ENCODE results near the gene GYS1.
"Not testable (repeated sequence)": the region's sequence is repeated elsewhere in the genome, so short reads cannot be mapped to it uniquely, and the experiment has no call there.

GYS1 gene

DNA sequence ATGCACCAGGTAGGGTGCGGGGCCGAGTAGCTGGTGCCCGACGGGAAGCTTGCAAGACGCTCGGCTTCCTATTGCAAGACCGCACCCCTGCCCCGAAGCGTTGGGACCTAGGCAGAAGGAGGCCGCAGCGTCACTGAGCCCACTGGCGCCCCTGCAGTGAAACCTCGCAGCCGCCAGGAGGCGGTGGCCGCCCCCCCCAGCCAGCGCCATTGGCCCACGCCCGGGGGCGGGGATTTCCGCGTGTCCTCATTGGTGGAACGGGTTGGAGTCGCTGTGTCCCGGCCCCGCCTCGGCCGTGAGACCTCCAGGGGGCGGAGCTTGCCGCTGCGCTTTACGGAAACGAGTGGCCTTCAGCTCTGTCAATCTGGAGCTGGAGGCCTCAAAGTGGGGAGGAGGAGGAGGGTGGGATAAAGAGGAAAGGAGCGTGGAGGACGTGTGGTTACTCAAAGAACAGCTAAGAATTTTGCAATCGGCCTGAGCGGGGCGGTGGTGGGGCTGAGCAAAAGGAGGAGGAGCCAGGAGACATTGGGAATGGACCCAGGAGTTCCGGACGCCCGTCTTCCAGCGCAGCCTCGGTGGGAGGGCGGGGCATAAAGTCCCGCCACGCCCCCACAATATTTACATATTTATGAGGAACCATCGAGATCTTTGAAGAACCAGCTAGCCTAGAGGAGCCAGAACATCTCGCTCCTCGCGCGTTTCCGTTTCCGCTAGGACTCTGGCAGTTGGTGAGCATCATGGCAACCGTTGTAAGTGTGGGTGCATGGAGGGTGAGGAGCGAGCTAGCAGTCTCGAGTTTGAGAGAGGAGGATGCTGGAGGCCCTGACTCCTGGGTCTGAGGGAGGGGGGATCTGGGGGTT, at the start of gene GYS1, which contains the start of gene RUVBL2:
Gene GYS1, minus strand, starts transcription at position 135 of the 860 bp plus-strand sequence. CDS start 197 bp downstream, outside the sequence.
Gene RUVBL2, plus strand, starts transcription at position 713 of the 860 bp plus-strand sequence. Its CDS starts 25 bp downstream, at position 738.
- DNase-seq (ENCODE audit: low spot score) = peak; percentile 100

DNA sequence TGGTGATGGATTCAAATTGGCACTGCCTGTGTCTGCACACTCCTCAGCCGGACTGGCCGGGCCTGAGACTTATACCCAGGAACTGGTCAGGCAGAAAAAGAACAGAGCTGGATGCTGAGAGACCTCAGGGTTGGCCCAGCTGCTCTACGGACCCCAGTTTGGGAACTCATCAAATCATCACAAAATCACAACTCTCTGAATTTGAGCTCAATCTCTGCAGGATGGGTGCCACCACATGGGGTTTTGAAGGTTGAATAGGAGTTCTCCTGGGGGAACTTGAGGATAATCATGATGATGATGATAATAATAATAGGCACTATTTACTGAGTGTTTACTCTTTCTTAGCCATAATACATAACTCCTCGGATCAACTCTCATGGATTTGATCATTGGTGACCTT, 49.6 kb upstream of the GYS1 start:
- not testable (repeated sequence) for DNase-seq (ENCODE audit: low spot score)

DNA sequence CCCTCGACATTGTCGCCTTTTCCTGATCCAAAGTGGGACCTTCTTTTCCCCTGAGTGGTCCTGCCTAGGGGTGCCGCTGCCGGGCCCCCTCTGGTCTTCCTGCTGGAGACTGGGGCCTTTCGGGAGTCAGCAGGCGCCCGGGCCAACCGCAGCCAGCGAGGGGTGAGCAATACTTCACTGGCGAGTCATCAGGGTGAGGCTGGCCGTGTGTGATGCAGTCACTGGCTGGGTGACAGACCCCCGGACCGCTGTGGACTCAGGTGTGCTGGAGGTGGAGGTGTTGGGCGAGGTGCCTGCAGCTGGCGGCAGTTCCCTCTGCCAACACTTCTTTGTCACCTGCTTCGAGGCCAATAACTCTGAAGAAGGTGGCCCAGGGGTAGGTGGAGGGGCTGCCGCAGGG, 49.1 kb upstream of the GYS1 start:
- DNase-seq (ENCODE audit: low spot score) = no peak

DNA sequence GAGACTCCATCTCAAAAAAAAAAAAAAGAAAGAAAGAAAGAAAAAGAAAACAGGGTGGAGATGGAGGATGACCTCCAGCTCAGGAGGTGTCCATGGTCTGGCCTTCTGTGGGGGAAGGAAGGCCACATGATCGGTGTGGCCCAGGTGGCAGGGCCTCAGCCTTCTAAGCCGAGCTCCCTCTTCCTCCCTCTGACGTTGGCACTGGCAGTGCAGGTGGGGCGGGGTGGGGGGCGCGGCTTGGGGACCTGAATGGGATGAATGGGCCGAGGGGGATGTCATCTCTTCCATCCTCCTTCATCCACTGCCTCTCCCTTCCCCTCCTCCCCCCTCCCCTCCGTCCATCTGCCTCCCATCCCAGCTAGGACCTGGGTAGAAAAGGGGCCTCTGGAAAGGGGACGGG, 46.6 kb upstream of the GYS1 start:
- not testable (repeated sequence) for DNase-seq (ENCODE audit: low spot score)

DNA sequence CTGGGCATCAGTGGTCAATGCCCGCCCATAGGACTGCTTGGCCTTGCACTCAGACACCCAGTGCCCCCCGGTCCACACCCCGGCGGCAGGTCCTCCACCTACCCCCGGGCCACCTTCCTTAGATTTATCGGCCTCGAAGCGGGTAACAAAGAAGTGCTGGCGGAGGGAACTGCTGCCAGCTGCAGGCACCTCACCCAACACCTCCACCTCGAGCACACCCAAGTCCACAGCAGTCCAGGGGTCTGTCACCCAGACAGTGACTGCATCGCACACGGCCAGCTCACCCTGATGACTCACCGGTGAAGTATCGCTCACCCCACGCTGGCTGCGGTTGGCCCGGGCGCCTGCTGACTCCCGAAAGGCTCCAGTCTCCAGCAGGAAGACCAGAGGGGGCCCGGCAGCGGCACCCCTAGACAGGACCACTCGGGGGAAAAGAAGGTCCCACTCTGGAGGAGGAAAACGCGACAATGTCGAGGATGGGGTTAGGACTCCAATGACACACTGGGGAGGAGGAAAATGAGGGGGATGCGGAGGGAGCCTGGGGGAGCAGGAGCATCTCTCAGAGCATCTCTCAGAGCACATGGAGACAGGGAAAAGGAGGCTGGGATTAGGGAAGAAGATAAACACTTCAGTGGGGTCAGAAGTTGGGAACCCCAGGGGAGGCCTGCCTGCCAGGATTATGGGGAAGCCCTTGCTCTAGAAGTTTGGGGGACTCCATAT, 45.6 kb upstream of the GYS1 start:
- DNase-seq (ENCODE audit: low spot score) = not testable (repeated sequence)

DNA sequence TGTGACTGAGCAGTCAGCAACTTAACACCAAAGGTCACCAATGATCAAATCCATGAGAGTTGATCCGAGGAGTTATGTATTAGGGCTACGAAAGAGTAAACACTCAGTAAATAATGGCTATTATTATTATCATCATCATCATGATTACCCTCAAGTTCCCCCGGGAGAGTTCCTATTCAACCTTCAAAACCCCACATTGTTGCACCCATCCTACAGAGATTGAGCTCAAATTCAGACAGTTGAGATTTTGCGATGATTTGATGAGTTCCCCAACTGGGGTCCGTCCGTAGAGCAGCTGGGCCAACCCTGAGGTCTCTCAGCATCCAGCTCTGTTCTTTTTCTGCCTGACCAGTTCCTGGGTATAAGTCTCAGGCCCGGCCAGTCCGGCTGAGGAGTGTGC, 45.0 kb upstream of the GYS1 start:
- DNase-seq (ENCODE audit: low spot score) = not testable (repeated sequence)

DNA sequence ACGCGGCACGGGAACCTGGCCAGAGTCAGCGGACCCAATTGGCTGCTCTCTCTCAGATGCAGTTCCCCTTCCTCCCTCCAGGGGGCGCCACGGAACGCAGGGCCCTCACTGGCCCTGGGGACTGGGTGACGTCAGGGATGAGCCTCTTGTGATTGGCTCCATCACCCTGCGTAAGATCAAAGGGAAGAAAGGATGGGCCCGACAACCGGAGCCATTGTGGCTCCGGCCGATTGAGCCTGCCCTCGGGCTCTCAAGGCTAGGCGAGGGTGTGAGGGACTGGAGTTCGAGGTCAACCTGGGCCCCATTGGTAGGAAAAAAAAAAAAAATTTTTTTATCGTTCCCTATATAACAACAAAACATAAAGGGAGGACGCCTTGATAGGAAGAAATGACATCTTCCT, 43.7 kb upstream of the GYS1 start, which contains the start of gene CGB1:
Gene CGB1, minus strand, starts transcription at position 81 of the 400 bp plus-strand sequence. CDS start 184 bp downstream, outside the sequence.
- peak; percentile 64 for DNase-seq (ENCODE audit: low spot score)

DNA sequence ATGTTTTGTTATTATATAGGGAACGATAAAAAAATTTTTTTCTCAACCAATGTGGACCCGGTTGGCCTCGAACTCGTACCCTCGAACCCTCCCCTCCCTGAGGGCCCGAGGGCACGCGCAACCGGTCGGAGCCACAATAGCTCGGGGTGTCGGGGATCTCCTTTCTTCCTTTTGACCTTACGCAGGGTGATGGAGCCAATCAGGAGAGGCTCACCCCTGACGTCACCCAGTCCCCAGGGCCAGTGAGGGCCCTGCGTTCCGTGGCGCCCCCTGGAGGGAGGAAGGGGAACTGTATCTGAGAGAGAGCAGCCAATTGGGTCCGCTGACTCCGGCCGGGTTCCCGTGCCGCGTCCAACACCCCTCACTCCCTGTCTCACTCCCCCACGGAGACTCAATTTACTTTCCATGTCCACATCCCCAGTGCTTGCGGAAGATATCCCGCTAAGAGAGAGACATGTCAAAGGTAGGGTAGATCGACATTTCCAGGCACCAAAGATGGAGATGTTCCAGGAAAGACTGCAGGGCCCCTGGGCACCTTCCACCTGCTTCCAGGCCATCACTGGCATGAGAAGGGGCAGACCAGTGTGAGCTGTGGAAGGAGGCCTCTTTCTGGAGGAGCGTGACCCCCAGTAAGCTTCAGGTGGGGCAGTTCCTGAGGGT, 38.7 kb upstream of the GYS1 start, which contains the start of gene CGB2:
Gene CGB2, plus strand, starts transcription at position 249 of the 660 bp plus-strand sequence. Its CDS starts 206 bp downstream, at position 455.
- DNase-seq (ENCODE audit: low spot score) = not testable (repeated sequence)

DNA sequence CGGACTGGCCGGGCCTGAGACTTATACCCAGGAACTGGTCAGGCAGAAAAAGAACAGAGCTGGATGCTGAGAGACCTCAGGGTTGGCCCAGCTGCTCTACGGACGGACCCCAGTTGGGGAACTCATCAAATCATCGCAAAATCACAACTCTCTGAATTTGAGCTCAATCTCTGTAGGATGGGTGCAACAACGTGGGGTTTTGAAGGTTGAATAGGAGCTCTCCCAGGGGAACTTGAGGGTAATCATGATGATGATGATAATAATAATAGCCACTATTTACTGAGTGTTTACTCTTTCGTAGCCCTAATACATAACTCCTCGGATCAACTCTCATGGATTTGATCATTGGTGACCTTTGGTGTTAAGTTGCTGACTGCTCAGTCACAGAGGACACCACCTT, 37.2 kb upstream of the GYS1 start:
- not testable (repeated sequence) for DNase-seq (ENCODE audit: low spot score)

DNA sequence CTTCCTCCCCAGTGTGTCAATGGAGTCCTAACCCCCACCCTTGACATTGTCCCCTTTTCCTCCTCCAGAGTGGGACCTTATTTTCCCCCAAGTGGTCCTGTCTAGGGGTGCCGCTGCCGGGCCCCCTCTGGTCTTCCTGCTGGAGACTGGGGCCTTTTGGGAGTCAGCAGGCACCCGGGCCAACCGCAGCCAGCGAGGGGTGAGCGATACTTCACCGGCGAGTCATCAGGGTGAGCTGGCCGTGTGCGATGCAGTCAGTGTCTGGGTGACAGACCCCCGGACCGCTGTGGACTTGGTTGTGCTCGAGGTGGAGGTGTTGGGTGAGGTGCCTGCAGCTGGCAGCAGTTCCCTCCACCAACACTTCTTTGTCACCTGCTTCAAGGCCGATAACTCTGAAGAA, 36.6 kb upstream of the GYS1 start:
- DNase-seq (ENCODE audit: low spot score) = not testable (repeated sequence)

DNA sequence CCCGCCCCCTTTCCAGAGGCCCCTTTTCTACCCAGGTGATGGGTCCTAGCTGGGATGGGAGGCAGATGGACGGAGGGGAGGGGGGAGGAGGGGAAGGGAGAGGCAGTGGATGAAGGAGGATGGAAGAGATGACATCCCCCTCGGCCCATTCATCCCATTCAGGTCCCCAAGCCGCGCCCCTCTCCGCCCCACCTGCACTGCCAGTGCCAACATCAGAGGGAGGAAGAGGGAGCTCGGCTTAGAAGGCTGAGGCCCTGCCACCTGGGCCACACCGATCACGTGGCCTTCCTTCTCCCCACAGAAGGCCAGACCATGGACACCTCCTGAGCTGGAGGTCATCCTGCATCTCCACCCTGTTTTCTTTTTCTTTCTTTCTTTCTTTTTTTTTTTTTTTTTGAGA, 35.6 kb upstream of the GYS1 start:
- DNase-seq (ENCODE audit: low spot score) = not testable (repeated sequence)

DNA sequence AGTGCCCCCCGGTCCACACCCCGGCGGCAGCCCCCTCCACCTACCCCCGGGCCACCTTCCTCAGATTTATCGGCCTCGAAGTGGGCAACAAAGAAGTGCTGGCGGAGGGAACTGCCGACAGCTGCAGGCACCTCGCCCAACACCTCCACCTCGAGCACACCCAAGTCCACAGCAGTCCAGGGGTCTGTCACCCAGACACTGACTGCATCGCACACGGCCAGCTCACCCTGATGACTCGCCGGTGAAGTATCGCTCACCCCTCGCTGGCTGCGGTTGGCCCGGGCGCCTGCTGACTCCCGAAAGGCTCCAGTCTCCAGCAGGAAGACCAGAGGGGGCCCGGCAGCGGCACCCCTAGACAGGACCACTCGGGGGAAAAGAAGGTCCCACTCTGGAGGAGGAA, 32.5 kb upstream of the GYS1 start:
- DNase-seq (ENCODE audit: low spot score) = not testable (repeated sequence)

DNA sequence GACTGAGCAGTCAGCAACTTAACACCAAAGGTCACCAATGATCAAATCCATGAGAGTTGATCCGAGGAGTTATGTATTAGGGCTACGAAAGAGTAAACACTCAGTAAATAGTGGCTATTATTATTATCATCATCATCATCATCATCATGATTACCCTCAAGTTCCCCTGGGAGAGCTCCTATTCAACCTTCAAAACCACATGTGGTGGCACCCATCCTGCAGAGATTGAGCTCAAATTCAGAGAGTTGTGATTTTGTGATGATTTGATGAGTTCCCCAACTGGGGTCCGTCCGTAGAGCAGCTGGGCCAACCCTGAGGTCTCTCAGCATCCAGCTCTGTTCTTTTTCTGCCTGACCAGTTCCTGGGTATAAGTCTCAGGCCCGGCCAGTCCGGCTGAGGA, 32.0 kb upstream of the GYS1 start:
- not testable (repeated sequence) for DNase-seq (ENCODE audit: low spot score)

DNA sequence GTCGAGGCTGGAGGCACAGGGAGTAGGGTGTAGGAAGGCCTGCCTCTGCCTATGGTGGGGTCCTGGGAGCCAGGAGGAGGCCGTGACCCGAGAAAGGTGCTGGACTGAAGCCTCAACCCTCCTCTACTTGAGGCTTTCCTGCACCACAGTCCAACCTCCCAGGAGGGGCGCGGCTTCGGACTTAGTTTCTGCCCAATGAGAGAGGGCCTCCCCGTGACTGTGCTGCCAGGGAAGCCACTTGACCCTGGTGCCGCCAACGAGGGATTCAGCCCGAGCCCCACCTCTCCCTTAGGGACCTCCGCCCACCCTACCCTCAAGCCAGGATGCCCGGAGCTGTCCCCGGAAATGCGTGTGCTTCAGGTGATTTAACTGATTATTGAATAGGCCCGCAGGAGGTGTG, 31.1 kb upstream of the GYS1 start, which contains the start of gene CGB3:
Gene CGB3, minus strand, starts transcription at position 101 of the 400 bp plus-strand sequence. CDS start 362 bp downstream, outside the sequence.
- DNase-seq (ENCODE audit: low spot score) = not testable (repeated sequence)

DNA sequence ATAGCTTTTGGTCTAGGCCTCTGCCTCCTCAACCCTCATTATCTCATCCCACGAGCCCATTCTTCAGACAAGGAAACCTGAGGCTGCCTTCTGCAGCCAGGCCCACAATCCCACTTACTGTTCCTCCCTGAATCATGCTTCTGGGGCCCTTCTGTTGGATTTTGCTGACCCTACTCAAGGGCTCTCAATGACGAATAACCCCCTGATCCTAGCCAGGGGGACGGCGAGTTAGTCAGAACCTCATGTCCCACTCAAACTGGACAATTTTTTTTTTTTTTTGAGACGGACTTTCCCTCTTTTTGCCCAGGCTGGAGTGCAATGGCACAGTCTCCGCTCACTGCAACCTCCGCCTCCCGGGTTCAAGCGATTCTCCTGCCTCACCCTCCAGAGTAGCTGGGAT, 29.0 kb upstream of the GYS1 start:
- DNase-seq (ENCODE audit: low spot score) = no peak

DNA sequence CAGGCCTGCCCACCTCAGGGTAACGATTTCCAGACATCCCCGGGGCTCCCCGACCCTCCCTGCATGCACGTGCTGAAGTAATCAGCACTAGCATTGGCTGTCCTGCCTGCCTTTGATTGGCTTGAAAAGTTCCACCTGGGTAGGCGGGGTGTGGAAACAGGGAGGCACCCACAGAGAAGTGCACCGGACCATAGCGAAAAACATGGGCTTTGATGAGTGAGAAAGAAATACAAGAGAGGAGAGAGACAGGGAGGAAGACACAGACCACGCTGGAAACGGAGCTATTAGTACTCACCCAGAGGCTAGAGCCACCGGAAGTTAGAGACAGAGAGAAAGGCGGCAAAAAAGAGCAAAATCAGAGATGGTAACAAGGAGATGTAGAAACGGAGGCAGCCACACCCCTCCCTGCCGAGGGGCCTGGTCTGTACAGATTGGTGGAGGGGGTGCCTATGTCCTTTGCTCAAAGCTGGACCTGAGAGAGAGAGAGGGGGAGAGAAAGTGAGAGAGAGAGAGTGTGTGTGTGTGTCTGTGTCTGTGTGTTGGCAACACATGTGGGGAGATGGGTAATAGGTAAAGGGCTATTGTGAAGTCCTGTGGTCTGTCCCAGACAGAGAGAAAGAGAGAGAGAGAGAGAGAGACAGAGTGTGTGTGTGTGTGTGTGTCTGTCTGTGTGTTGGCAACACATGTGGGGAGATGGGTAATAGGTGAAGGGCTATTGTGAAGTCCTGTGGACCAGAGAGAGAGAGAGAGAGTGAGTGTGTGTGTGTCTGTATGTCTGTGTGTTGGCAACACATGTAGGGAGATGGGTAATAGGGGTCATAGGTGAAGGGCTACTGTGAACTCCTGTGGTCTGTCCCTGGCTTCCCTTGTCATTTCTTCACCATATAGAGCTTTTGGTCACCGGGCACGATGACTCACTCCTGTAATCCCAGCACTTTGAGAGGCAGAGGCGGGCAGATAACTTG, 28.1 kb upstream of the GYS1 start:
- no peak for DNase-seq (ENCODE audit: low spot score)

DNA sequence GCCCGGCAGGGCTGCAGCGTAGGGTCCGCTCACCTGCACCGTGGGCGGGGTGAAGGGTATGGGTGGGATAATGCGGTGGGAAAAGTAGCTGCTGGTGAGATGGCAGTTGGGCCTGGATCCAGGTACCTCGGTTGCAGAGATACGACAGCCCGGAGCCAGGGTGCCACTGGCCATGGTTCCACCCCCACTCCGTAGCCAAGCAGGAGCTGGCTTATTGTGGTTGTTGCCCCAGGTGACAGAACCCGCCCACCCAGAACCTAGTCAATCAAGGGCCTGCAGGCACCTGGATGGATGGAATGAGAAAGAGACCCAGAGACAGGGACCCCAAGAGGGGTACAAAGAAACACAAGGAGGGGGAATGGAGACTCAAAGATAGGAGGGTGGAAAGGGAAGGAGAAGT, 27.2 kb upstream of the GYS1 start:
- DNase-seq (ENCODE audit: low spot score) = no peak

DNA sequence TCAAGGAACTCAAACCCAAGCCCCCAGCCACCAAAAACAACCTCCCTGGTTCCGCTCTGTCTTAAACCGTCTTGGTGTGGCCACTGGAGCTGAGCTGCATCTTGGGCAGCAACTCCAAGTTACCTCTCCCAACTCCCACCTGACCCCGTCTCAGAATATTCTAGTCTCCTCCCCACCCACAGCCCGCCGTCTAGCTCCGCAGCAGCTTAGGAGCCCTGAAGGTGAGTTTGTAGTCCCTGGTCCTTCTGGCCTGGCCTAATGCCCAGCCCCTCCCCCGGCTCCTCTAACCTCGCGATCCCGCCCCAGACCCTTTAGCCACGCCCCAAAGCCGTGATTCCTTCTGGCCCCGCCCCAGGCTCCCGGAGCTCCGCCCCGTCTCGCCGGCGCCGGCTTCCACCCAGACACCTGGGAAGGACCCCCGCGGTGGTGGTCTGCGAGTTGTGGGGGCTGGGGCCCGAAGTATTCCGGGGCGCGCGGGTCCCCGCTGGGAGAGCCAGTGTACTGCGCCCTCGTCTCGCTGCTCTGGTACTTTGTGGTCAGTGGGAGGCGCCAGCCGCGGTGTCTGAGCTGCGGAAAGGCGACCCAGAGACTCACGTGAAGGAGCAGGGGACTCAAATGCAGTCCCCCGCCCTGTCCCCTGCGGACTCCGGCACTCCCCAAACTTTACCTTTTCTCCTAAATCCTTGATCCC, 26.3 kb upstream of the GYS1 start:
- DNase-seq (ENCODE audit: low spot score) = peak; percentile 61

DNA sequence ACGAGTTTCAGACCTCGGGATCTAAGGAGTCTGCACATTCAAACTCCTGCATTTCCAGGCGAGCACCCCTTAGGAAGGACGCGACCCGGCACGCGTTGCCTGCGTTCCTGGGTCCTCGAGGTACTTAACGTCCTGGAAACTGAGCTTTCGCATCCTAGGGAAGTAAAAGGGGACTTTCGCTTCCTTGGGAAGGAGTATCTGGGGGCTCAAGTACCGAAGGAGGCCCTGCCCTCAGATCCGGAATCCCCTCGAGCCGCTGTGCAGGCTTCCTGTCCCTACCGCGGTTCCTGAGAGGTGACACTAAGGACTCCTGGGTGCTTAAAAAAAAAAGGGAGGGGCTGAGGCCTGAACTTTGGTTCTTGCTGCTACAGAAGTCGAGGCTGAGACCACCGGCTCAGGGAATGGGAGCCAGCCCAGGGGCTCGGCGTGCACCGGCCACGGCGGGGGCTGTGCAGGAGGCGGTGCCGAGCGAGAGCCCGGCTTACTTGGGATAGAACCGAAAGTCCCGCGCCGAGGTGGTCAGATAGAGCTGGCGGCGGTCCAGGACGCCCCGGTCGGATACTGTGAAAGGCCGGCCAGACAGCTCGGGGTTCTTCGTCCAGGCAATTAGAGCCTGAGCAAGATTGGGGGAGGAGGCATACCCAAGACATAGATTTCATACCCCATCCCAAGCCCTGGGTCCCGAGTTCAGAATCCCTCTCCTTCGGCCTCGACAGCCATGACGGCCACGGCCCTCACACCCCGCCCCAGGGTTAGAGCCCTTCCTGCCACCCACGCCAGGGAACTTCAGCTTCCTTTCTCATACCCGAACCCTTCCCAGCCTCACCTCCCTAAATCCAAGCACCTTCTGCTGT, 25.5 kb upstream of the GYS1 start:
- not testable (repeated sequence) for DNase-seq (ENCODE audit: low spot score)

All from COLO829 (cell line).